ENCODE results near the gene LYPD6.

- no peak for TF ChIP-seq CTCF (conservative IDR thresholded peaks at IDR 0.05)
- no peak for TF ChIP-seq EZH2 (IDR thresholded peaks at IDR 0.05; ENCODE audit: low read depth)
Observed at GRCh38 chr2:149467436-149467835, 137.0 kb downstream of the LYPD6 start.

Measured in PC-9 (cell line).